CD4-positive, alpha-beta T cell treated with Interleukin-2 at 100 ng/mL for 4 hours (primary cell): Measurements from ENCODE around the gene MBNL2.
"Not testable (repeated sequence)": the region's sequence is repeated elsewhere in the genome, so short reads cannot be mapped to it uniquely, and the experiment has no call there.

ENCODE experiments used
- DNase-seq: peaks from one replicate; pipeline ENCODE4 v3.0.0-alpha.2; 2020; ENCODE audit warnings: low spot score

MBNL2 gene, protein sequence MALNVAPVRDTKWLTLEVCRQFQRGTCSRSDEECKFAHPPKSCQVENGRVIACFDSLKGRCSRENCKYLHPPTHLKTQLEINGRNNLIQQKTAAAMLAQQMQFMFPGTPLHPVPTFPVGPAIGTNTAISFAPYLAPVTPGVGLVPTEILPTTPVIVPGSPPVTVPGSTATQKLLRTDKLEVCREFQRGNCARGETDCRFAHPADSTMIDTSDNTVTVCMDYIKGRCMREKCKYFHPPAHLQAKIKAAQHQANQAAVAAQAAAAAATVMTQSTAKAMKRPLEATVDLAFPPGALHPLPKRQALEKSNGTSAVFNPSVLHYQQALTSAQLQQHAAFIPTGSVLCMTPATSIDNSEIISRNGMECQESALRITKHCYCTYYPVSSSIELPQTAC

GRCh38 chr13:97221989-97222700, at the start of gene MBNL2:
Gene MBNL2 (plus strand): TSS chr13:97222333. CDS start chr13:97276236, 53,903 bp downstream.
- DNase-seq, result peak; percentile 91

DNA sequence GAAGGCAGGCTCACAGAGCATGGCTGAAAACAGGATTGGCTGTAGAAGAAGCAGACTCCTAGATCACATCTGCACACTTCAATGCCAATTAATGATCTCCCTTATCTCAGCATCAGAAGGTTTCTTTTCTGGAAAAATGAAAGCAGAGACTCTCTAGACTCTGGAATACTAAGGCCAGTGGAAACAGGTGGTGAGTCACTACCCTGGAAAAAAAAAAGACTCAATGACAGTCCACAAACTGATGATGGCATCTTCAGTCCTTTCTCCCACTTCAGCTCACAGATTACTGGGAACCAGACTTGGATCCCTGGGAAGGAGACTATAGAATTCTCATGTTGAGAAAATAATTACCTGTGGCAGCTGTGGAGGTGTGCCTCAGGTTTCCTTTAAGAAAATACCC, 47.5 kb upstream of the MBNL2 start:
- no peak for DNase-seq

GRCh38 chr13:97175041-97175440, 47.1 kb upstream of the MBNL2 start:
- no peak for DNase-seq

GRCh38 chr13:97179501-97179900, 42.6 kb upstream of the MBNL2 start:
- DNase-seq, result no peak

DNA sequence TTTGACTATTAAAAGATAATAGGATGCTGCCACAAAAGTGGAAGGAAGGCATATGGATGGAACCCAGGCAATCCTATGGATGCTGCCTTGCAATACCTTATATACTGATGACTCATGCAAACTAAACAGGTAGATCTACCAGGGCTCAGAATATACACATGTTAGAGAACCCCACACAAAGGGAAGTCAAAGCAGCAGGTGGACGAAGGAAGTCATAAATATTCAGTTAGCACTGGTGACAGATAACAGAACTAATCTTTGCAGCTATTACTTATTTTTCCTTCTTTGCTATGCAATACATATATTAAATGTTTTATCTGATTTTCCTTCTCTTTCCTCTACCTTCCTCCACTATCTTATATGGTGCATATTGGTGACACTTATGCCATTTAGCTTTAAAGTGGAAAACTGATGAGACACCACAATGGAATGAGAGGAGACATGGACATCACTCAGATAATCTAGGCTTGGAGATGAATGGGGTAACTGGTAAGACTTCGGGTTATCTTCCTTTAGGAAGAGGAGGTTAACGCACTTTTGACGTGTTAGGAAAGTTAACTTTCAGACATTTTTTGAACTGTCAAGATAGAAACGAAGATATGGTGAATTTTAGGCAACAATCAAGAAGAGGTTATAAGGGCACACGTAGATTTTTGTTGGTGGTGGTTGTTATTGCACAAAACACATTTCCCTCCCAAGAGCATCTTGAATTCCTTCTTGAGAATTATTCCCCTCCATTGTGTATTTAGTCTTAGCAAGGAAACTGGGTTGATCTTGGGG, 39.8 kb upstream of the MBNL2 start:
- DNase-seq, result no peak

- no peak for DNase-seq
Measured at GRCh38 chr13:97185291-97185690, 36.8 kb upstream of the MBNL2 start.

DNA sequence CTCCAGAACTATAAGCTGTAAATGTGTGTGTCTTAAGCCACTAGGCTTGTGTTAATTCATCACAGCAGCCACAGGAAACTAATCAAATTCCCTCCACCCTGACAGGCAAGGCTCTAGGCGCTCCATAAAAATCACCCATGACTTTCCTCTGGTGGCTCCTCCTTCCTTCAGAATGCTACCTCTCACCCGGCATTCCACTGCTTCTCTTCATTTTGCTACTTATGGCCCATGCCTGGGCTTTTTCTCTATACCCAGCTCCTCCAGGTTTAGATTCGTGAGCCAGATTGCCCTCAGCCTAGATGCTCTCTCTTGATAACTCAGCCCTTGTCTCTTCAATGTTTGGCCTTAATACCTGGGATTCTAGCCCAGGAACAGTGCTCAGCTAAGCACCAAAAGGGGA, 36.4 kb upstream of the MBNL2 start:
- no peak for DNase-seq

GRCh38 chr13:97188207-97188606, 33.9 kb upstream of the MBNL2 start:
- DNase-seq, result no peak

DNA sequence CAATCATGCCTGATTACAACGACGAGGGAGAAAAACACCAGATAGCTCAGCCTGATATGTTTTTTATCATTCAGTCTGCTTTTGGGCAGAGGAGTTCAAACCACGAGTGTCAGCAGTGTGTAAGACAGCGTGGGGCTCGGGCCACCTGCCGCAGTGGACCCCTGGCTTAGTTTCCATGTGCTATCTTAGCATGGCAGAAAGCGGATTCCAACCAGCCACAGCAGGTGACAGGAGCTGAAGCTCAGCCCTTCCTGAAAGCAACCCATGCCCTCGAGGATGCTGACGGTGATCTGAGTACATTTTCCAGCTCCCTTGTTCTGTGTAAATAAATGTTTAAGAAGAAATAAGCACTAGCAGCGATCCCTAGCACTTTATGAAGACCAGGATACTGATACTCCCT, 32.2 kb upstream of the MBNL2 start:
- DNase-seq, result no peak

GRCh38 chr13:97191142-97191541, 31.0 kb upstream of the MBNL2 start:
- DNase-seq, result no peak

- DNase-seq, result no peak
Measured at GRCh38 chr13:97191615-97192014, 30.5 kb upstream of the MBNL2 start.

GRCh38 chr13:97192166-97192565, 30.0 kb upstream of the MBNL2 start:
- DNase-seq, result no peak

- DNase-seq, result no peak
Measured at GRCh38 chr13:97193577-97193976, 28.6 kb upstream of the MBNL2 start.

GRCh38 chr13:97194479-97194878, 27.7 kb upstream of the MBNL2 start:
- no peak for DNase-seq

DNA sequence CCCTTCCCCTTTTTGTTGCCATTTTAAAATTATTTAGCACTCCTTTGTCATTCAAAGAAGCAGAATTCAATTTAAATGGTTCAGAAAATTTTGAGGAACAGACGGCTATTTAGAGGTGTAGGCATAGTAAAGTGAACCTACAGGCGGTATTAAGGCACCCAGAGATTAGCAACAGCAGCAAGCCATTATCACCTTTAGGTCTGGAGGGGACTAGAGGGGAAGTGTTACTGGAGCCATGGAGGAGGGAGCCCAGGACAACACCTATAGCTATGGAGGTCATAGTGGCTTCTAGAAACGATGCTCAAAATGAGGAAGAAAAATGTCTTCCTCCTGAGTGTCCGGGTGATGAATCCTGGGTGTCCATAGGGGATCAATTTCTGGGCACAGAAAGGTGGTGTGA, 25.8 kb upstream of the MBNL2 start:
- no peak for DNase-seq

DNA sequence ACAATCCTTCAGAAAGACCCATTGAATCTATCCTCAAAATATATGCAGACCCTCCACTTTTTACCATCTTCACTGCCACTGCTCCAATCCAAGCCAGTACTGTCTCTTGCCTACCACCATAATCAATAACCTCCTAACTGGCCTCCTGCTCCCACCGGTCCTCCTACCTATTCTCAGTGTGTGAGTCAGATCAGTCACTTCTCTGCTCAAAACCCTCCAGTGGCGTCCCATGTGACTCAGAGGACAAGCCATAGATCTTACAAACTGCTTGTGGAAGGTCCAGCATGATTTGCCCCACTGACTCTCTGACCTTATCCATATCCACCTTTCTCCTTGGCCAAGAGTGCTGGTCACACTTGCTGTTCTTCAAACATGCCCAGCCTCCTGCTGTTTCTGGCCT, 23.4 kb upstream of the MBNL2 start:
- no peak for DNase-seq

DNA sequence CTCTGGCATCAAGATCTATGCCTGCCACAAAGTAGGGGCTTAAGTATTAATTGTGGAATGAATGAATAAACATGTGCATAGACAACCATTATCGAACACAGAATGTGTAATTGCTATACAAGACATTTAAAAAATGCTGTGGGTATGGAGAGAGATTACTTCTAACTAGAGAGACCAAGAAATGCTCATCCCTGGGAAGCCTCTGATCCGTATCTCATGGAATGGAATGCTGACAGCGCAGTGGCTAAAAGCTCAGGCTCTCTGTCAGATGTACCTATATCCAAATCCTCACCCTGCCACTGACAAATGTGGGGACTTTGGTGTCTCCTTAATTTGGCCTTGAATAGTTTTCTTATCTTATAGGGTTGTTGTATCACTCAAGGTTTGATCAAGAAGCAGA, 22.7 kb upstream of the MBNL2 start:
- no peak for DNase-seq

- DNase-seq, result no peak
Measured at GRCh38 chr13:97200081-97200942, 21.8 kb upstream of the MBNL2 start.

DNA sequence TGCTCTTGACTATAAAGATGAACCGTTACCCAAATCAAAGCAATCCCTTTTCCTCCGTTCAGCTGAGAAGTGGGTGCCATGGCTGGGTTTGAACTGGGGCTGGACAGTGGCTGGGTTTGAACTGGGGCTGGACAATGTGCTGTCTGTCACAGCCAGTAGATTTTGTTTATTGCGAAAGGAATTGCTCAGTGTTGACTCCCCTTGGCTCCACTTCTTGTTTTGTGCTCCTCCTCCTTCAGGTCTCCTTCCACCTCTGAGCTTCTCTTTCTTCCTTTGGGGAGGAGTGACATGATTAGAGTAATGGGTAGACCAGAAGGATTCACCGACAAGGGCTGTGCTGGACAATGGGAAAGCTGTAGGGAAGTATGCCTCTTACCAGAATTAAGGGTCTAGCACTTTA, 19.4 kb upstream of the MBNL2 start:
- DNase-seq, result no peak

DNA sequence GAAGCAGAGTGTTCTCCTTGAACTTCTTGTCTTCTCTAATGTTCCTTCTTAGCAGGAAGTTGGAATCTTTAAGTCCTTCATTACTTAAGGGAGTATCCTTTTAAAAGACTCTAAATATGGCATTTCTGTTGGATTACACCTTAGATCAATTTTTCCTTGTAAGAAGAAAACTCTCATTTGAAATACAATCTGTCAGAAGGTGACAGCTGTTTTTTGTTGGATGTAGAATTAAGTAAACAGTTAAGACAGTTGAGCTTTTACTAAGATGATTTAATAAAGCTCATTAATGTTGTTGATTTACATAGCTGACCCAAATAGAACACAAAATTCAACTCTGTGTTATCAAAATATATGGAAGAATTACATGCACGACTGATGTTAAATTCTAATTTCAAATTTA, 16.7 kb upstream of the MBNL2 start:
- no peak for DNase-seq

DNA sequence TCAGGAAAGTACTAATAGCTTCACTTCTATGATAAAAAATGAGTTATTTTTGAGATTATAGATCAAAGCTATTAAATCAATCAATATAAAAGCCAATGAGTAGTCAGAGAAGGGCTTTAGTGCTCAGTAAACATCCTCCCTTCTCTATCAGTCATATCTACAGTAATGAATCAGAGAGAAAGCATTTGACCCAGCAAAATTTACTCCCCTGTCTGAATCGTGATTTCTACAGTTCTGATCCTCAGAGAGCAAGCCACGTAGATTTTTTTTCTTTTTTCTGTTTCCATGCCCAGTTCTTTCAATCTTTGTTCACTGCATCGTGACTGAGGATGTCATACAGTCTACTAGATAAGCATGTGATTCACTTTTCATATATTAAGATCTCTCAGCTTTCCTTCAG, 16.2 kb upstream of the MBNL2 start:
- DNase-seq, result no peak

DNA sequence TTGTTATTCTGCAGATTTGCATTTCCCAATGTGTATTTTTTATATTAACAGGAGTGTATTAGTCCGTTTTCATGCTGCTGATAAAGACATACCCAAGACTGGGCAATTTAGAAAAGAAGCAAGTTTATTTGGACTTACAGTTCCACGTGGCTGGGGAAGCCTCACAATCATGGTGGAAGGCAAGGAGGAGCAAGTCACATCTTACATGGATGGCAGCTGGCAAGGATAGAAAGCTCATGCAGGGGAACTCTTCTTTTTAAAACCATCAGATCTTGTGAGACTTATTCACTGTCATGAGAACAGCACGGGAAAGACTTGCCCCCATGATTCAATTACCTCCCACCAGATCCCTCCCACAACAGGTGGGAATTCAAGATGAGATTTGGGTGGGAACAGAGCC, 14.9 kb upstream of the MBNL2 start:
- DNase-seq, result not testable (repeated sequence)
